HG02642 (cell line): ENCODE measurements around the gene IQCH.
"Not testable (repeated sequence)": the region's sequence is repeated elsewhere in the genome, so short reads cannot be mapped to it uniquely, and the experiment has no call there.

Experiments
- ATAC-seq: cut with Tn5 transposase; IDR thresholded peaks from one replicate; pipeline ENCODE4 v1.9.1; 2021; ENCODE audit warnings: mild to moderate bottlenecking; ENCODE audit not compliant: unreplicated experiment, poor library complexity

IQCH gene

GRCh38 chr15:67244971-67245478, 9.6 kb upstream of the IQCH start:
- no peak for ATAC-seq

DNA sequence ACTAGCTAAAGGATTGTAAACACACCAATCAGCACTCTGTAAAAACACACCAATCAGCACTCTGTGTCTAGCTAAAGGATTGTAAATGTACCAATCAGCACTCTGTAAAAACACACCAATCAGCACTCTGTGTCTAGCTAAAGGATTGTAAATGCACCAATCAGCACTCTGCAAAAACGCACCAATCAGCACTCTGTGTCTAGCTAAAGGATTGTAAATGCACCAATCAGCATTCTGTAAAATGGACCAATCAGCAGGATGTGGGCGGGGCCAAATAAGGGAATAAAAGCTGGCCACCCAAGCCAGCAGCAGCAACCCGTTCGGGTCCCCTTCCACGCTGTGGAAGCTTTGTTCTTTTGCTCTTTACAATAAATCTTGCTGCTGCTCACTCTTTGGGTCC, 8.0 kb upstream of the IQCH start:
- ATAC-seq: not testable (repeated sequence)

DNA sequence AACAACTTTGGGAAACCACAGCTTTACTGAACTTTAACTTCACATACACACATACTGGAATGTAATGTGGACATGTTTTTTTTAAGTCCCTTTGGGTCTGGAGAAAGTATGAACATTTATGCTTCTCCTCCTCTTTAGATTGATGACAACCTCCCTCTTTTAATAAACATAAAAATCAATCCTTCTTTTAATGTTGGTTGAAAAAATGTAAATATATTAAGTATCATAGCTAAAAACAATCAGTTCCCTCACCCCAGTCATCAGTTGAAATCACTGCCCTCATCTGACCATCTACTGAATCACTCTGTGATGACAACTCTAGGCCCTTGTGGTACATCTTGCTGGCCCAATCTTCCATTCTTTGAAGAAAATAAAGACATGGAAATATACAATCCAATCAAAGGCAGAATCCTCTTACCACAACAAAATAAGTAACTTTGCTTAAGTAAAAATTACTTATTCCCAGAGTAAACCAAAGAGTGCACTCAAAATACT, 6.5 kb upstream of the IQCH start:
- ATAC-seq: no peak

GRCh38 chr15:67249830-67250229, 4.8 kb upstream of the IQCH start:
- no peak for ATAC-seq

DNA sequence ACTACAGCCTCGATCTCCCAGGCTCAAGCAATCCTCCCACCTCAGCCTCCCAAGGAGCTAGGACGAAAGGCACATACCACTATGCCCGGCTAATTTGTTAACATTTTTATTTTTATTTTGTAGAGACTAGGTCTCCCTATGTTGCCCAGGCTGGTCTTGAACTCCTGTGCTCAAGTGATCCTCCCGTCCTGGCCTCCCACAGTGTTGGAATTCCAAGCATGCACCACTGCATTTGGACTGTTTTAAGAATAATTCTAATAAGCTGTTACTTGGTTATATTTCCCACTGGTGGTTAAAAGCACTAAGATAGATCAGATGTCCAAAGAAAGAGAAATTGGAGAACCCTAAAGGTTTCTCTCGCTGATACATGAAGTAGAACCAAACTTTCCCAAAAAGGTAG, 3.3 kb upstream of the IQCH start:
- ATAC-seq: no peak

GRCh38 chr15:67253101-67253500, 1.5 kb upstream of the IQCH start:
- no peak for ATAC-seq

GRCh38 chr15:67253549-67254237, 893 bp upstream of the IQCH start:
- ATAC-seq: no peak

- no peak for ATAC-seq
Observed at GRCh38 chr15:67256051-67256450, 1.5 kb downstream of the IQCH start.

GRCh38 chr15:67258412-67258811, 3.8 kb downstream of the IQCH start:
- not testable (repeated sequence) for ATAC-seq

DNA sequence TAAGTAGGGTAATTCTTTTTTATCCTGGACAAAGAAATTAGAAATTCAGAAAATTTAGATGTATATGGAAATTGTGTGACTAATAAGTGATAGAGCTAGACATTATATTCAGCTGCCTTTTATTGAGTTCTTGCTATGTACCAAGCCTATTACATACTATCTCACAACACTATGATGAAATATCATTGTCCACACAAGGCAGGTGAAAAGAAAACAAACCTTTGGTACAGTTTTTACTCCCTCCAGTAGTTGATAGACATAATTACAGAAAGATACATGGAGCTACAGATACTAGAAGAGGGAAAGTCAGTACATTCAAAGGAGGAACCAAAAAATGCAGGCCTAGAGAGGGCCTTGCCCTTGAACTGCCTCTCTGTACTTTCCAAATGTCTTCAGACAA, 4.8 kb downstream of the IQCH start:
- ATAC-seq: no peak

DNA sequence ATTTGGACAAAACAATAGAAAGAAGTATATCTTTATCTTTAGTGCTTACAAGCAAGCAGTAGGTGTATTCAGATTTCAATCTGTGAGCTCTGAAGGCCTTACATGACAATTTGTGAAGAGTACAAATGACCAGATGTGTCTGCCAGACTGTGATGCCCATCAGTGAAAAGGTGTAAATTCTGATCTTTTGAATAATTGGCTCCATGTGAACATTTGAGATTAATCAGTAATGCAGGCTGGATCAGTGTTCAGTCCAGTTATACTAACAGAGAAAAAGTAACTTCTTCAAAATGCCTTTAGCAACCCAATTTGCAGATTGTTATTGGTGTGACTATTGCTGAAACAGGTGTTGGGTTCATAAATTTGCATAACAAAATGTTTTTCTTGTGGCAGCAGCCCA, 5.2 kb downstream of the IQCH start:
- no peak for ATAC-seq

DNA sequence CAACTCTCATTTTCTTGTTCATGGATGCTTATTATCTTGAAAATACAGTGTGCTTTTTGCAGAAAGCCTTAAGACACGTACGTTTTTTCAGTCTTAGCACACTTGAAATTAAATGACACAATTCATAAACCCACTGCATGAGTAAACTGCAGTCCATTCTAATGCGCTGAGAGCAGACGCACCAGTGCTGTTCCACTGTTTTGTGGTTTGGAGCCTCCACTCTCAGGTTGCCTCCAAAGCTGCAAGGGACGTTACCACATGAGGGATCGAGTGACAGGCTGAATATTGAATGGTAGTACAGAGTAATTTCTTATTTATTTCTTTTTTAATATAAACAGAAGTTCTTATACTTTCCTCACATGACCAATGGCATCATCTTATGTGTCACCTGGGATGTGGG, 12.3 kb downstream of the IQCH start:
- ATAC-seq: no peak

- ATAC-seq: no peak
Observed at GRCh38 chr15:67267440-67267839, 12.9 kb downstream of the IQCH start.

GRCh38 chr15:67267951-67268941, 13.7 kb downstream of the IQCH start:
- ATAC-seq: no peak

- ATAC-seq: no peak
Observed at GRCh38 chr15:67274236-67274635, 19.6 kb downstream of the IQCH start.

- ATAC-seq: no peak
Observed at GRCh38 chr15:67276666-67277065, 22.1 kb downstream of the IQCH start.

DNA sequence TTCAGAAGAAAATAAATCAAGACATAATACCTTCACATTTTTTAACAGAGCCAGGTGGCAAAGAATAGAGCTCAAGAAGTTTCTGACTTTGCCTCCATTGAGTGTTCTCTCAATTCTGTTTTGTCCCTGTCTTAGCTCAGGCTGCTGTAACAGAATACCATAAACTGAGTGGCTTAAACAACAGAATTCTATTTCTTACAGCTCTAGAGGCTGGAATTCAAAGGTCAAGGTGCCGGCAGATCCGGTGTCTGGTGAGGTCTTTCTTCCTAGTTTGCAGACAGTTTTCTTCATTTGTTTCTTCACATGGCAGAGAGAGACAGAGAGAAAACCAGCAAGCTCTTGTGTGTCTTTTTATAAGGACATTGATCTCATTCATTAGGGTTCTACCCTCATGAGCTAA, 25.6 kb downstream of the IQCH start:
- ATAC-seq: no peak

- no peak for ATAC-seq
Observed at GRCh38 chr15:67281714-67282113, 27.1 kb downstream of the IQCH start.

- ATAC-seq: not testable (repeated sequence)
Observed at GRCh38 chr15:67285625-67286024, 31.0 kb downstream of the IQCH start.

DNA sequence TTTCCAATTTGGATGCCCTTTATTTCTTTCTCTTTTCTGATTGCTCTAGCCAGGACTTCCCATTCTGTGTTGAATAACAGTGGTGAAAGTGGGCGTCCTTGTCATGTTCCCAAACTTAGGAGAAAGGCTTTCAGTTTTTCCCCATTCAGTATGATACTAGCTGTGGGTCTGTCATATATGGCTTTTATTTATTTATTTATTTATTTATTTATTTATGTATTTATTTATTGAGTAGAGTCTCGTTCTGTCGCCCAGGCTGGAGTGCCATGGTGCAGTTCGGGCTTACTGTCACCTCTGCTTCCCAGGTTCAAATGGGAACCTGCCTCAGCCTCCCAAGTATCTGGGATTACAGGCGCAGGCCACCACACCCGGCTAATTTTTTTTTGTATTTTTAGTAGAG, 31.8 kb downstream of the IQCH start:
- not testable (repeated sequence) for ATAC-seq

- no peak for ATAC-seq
Observed at GRCh38 chr15:67290319-67290718, 35.7 kb downstream of the IQCH start.
